Skeletal muscle cell (primary cell): ENCODE data around the gene B3GAT3.
A peak's percentile ranks its signal among the peaks of the same experiment; 100 is the strongest.
"Not testable (repeated sequence)": the region's sequence is repeated elsewhere in the genome, so short reads cannot be mapped to it uniquely, and the experiment has no call there.

Experiments used
- DNase-seq: peaks from one replicate; pipeline ENCODE4 v3.0.0-alpha.2; 2010; ENCODE audit warnings: low read depth
- H3K4me3 ChIP-seq: 2 replicates; pipeline ENCODE4 v1.5.1; 2011; ENCODE audit warnings: low read depth, mild to moderate bottlenecking, control low read depth, low read length, moderate library complexity

Gene B3GAT3

GRCh38 chr11:62621567-62622470 lies at the start of gene B3GAT3:
TSS of gene B3GAT3 (minus strand) at chr11:62621986. CDS start at chr11:62621947, 39 bp downstream.
- peak; percentile 94 for DNase-seq
- peak within 1 kb of the TSS; percentile 82 for H3K4me3 ChIP-seq

DNA sequence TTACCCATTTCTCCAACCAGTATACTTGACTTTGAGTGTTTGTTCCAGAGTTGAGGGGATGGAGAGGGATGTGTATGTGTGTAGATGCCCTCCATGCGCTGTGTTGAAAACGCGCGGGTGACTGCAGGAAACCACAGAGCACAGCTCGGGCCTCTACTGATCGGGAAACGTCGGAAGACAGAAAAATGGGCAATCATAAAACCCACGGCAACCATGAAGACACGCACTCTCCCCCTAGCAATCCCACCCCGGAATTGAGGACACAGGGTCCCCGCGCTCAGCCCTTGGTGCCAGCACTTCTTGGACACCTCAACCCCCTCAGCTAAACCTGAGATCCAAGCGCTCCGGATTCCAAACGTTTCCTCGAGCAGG lies 49.4 kb upstream of the B3GAT3 start:
- DNase-seq: no peak
- peak overlapping the region; percentile 75 for H3K4me3 ChIP-seq

DNA sequence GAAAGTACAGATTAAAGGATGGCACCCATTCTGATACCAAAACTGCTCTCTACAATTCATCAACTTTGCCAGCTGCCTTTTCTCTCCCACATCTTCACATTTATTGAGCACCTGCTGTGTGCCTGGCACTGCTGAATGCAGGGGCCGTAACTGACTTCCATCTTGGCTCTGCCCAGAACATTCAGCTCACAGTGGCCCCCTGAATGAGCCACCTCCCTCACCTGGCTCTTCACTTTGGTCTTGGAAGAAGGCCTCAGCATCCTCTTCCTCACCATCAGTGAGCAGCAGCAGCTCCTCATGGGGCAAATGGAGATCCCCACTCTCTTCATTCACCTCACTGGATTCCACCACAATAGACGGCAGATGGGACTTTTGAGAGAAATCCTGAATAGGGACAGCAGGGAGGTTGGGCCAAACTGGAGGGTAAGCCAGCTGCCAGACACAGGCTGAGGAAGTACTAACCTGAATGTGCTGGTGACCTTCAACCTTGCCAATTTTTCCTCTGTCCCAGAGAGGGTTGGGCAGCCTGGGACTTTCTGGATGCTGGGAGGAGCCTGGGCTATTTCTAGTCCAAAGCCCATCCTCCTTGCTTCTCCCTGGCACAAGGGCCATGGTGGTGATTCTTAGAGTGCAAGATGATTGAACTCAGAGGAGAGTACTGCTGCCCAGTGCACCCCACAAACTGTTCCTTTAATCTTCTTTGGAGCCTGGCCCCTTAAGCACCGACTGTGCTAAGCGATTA lies 47.8 kb upstream of the B3GAT3 start:
- no peak overlapping the region for H3K4me3 ChIP-seq
- no peak for DNase-seq

DNA sequence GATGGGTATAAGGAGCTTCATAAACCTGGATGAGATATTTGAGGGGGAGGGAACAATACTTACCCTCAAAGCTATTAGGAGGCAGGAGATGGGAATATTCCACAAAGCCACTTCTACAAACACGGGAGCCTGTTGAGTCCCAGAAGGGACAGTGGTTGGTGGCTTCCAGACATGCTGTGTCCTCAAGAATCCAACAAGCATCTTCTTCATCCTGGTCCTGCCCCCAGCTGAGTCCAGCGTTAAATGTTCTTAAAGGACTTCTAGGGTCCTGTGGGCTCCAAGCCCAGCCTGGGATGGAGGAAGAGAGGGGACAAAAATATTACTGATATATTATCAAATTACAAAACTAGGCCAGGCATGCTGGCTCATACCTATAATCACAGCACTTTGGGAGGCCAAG lies 45.7 kb upstream of the B3GAT3 start:
- DNase-seq: no peak
- no peak overlapping the region for H3K4me3 ChIP-seq

DNA sequence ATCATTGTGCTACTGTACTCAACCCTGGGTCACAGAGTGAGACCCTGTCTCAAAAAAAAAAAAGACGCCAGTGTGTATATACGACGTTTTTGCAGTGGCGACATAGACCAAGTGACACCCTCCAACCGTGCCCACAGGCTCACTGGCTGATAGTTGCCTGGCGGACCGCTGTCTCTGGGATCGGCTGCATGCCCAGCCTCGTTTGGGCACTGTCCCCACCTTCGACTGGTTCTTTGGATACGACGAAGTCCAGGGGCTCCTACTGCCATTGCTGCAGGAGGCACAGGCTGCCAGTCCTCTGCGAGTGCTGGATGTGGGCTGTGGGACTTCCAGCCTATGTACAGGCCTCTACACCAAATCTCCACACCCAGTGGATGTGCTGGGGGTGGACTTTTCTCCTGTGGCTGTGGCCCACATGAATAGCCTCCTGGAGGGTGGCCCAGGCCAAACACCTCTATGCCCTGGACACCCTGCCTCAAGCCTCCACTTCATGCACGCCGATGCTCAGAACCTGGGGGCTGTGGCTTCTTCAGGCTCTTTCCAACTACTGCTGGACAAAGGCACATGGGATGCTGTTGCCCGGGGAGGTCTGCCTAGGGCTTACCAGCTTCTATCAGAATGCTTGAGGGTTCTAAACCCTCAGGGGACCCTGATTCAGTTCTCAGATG lies 44.6 kb upstream of the B3GAT3 start:
- DNase-seq: no peak
- H3K4me3 ChIP-seq: peak overlapping the region; percentile 88

- DNase-seq: no peak
- peak overlapping the region; percentile 88 for H3K4me3 ChIP-seq
Measured at GRCh38 chr11:62665599-62666258, 43.9 kb upstream of the B3GAT3 start.

DNA sequence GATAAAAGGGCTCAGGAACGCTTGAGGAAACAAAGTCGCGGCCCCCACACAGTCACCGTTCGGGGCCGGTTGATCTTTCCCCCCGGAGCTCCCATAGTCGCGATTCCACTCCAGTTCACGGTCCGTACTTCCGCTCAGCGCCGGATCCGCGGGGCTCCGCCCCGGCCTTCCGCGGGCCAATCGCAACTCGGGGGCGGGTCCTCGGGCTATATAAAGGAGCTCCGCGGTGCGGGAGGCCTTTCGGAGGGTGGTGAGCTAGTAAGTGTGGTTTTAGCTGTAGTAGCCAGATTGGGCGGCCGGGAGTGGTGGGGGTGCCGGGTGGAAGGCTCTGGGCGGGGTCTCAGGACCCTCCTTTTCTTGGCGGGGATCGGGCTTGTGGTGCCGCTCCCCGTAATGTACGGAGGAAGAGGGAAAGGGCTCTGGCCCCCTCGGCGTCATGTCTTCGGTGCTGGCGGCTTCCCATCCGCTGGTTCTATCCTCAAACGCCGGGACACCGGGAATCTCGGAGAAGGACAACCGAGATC lies 43.4 kb upstream of the B3GAT3 start, which contains the start of the genes C11orf98 and CSKMT:
Gene C11orf98 (minus strand): TSS at position 136 of the 524 bp plus-strand sequence. CDS start 41 bp downstream, at position 95.
Gene CSKMT (plus strand): TSS at position 238 of the 524 bp plus-strand sequence. CDS start 568 bp downstream, outside the sequence.
- DNase-seq: peak; percentile 76
- H3K4me3 ChIP-seq: peak within 1 kb of the TSS; percentile 88

DNA sequence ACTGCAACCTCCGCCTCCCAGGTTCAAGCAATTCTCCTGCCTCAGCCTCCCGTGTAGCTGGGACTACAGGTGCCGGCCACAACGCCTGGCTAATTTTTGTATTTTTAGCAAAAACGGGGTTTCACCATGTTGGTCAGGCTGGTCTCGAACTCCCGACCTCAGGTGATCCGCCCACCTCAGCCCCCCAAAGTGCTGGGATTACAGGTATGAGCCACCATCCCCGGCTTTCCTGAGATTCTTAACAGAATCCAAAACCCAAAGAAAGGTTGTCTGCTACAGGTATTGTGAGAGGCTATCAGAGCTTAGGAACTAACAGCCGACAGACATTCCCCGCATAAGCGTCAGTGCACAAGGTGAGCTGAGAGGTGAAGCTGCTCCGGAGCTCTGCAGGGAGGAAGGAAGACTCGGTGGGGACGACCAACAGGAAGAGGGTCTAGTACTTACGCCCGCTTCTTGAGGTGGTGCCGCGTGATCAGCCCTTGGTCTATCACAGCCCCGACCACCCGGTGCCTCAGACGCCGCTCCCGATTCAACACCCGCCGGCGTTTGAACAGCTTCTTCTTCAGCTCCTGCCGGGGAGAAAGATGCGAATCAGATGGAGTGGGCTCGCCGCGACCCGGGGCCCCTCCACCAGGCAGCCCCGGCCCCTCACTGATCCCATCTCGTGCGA lies 42.8 kb upstream of the B3GAT3 start:
- peak overlapping the region; percentile 88 for H3K4me3 ChIP-seq
- no peak for DNase-seq

GRCh38 chr11:62656796-62657429 lies 35.1 kb upstream of the B3GAT3 start:
- DNase-seq: no peak
- no peak overlapping the region for H3K4me3 ChIP-seq

- no peak overlapping the region for H3K4me3 ChIP-seq
Measured at GRCh38 chr11:62654297-62654696, 32.5 kb upstream of the B3GAT3 start.

GRCh38 chr11:62652161-62653006 lies 30.6 kb upstream of the B3GAT3 start:
- DNase-seq: no peak
- peak overlapping the region; percentile 94 for H3K4me3 ChIP-seq

More at GRCh38 chr11:62654297-62654696, 32.5 kb upstream of the B3GAT3 start:
- no peak for DNase-seq

GRCh38 chr11:62650283-62650682 lies 28.5 kb upstream of the B3GAT3 start:
- not testable (repeated sequence) for DNase-seq

DNA sequence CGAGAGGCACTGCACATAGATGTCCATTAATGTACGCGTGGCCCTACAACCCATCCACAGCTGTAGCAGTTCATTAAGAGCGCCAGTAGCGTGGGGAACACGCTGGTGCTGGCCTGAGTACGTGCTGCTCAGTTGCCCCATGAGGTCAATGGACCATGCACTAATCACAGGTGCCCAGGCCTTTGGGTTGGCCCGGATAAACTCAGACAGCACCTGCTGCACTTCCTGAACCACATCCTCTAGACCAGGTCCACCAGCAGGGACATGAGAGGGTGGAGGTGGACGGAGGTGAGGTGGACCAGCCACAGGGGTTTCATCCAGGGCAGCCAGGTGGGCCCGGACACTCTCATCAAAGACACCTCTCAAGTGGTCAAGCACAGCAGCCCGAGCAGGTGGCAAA lies 27.7 kb upstream of the B3GAT3 start:
- H3K4me3 ChIP-seq: no peak overlapping the region
- no peak for DNase-seq

More at GRCh38 chr11:62650283-62650682, 28.5 kb upstream of the B3GAT3 start:
- not testable (repeated sequence) for H3K4me3 ChIP-seq

GRCh38 chr11:62648967-62649364 lies 27.2 kb upstream of the B3GAT3 start:
- DNase-seq: no peak
- H3K4me3 ChIP-seq: no peak overlapping the region

DNA sequence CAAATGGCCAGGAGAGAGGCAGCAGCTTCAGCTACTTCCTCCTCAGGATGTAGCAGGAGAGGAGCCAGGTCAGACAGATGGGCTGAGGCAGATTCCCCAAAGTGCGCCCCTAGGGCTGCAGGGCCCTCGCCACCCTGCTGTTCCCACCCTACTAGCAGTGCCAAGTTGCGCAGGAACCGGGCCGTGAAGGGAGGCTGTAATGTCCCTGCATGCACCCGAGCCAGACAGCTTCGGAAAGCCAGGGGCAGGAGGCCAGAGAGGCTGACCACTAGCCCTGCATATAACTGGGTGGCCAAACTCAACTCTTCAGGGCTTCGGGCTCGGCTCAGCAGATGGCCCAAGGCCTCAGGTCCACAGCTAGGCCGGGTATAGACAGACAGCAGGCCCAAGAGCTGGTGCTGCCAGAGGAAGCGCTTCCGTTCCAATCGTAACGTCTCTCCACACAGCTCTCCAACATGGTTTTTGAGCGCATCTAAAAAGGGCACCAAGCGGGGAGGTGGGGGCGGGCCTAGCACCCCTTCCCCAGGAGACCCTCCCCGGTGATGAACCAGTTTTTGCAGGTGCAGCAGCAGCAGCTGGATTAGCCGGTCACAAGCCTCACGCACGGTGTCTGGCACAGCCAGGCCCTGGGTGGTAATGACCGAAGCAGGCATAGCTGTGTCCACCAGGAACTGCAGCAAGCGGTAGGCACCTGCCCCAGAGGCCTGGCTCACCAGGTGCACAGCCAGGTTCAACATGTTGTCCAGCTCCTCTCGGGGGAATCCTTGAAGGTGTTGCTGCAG lies 26.6 kb upstream of the B3GAT3 start:
- no peak overlapping the region for H3K4me3 ChIP-seq
- no peak for DNase-seq

DNA sequence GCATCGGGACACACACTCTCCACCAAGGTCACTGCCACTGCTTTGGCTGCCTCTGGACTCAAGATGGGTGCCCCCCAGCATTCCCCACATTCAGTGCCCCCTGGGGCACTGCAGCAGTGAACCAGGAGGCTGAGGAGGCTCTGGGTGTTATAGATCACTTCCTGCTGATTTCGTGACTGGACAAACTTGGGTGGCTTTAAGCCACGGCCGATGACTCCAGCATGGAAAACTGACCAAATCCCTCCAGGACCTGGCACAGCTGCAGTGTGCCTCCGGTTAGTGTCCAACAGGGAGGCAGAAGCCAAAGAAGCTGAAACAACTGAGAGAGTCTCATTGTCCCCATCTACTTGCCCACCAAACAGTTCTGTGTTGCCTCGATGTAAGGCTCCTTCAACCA lies 25.8 kb upstream of the B3GAT3 start:
- H3K4me3 ChIP-seq: no peak overlapping the region
- no peak for DNase-seq
